ENCODE measurements around the gene RTN4RL1. TPM values are rescaled to one million over a fixed set of nuclear protein-coding genes. Genes with fewer than 3 reads are reported as not detected.

Gene RTN4RL1
- total RNA-seq, 1 donor from 2014 or later = not detected

DNA sequence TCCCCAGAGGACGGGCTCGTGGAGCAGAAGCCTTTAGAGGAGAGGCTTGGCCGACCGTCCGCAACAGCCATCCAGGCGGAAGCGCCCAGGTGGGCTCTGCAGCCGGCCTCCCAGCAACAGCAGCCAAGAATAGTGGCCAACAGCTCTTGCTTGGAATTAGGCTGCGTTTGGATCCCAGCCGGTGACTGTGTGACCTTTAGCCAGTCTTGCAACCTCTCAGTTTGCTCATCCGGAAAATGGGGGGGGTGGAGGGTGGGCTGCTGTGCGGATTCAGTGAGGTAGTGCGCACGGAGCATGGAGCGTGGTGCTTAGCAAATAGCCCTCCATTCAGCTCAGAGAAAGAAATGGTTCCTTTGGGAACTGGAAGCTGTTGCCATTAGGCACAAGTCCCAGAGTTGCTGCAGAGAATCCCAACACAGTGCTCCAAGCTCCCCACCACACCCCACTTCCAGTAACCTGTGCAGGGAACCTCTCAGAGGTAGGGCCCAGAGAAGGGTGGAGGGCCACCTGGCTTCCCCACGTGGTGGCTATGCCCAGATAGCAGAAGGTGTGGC lies 46.7 kb downstream of the RTN4RL1 start:
- no peak overlapping the region for H3K4me3 Mint-ChIP-seq (ENCODE audit: unreplicated experiment)
- no peak for DNase-seq (ENCODE audit: low spot score)
- H3K9me3 Mint-ChIP-seq (ENCODE audit: unreplicated experiment) = no peaks in the 10 kb centered on the region
- no peaks in the 10 kb centered on the region for H3K4me1 Mint-ChIP-seq (ENCODE audit: unreplicated experiment)
- H3K36me3 Mint-ChIP-seq (ENCODE audit: low read depth, unreplicated experiment) = no peaks in the 10 kb centered on the region
- no peak overlapping the region for H3K27ac Mint-ChIP-seq (ENCODE audit: unreplicated experiment)
- TF ChIP-seq, protein P1, sequence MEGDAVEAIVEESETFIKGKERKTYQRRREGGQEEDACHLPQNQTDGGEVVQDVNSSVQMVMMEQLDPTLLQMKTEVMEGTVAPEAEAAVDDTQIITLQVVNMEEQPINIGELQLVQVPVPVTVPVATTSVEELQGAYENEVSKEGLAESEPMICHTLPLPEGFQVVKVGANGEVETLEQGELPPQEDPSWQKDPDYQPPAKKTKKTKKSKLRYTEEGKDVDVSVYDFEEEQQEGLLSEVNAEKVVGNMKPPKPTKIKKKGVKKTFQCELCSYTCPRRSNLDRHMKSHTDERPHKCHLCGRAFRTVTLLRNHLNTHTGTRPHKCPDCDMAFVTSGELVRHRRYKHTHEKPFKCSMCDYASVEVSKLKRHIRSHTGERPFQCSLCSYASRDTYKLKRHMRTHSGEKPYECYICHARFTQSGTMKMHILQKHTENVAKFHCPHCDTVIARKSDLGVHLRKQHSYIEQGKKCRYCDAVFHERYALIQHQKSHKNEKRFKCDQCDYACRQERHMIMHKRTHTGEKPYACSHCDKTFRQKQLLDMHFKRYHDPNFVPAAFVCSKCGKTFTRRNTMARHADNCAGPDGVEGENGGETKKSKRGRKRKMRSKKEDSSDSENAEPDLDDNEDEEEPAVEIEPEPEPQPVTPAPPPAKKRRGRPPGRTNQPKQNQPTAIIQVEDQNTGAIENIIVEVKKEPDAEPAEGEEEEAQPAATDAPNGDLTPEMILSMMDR (IDR thresholded peaks at IDR 0.05; ENCODE audit: unreplicated experiment) = no peak
- peaks cover 5% of the 10 kb centered on the region for H3K27me3 Mint-ChIP-seq (ENCODE audit: unreplicated experiment)

DNA sequence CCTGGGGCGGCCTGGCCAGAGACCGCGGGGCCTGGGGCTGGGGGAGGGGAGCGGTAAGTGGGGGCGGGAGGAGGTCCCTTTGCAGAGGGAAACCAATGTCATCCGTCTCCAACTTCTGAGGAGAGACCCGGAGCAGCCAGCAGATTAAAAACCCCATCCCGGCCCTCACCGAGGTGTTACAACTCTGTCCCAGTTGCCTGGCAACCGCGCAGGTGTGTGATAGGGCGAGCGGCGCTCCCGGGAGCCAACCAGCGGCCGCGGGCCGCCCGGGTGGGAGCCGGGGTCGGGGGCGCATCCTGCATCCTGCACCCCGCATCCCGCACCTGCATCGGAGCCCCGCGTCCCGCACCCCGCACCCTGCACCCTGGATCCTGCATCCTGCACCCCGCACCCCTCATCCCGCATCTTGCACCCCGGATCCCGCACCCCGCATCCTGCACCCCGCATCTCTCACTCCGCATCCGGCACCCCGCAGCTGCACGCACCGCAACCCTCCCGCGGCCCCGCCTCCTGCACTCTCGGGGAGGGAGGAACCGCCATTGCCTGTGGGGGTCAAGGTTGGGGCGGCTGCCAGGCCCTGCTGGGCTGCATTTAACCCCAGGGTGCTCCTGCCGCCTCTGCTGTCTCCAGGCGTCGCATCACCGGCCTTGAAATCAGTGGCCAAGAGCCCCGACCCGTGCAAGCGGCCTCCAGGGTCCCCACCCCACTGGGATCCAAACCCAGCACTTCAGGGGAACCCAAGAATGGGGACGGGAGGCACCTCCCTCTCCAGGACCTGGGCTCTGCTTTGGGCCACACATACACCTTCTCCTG lies 47.3 kb downstream of the RTN4RL1 start:
- no peaks in the 10 kb centered on the region for H3K4me1 Mint-ChIP-seq (ENCODE audit: unreplicated experiment)
- DNase-seq (ENCODE audit: low spot score) = no peak
- H3K4me3 Mint-ChIP-seq (ENCODE audit: unreplicated experiment) = no peak overlapping the region
- no peaks in the 10 kb centered on the region for H3K9me3 Mint-ChIP-seq (ENCODE audit: unreplicated experiment)
- TF ChIP-seq, protein P1 (IDR thresholded peaks at IDR 0.05; ENCODE audit: unreplicated experiment) = no peak
- H3K27me3 Mint-ChIP-seq (ENCODE audit: unreplicated experiment) = peaks cover 5% of the 10 kb centered on the region
- H3K27ac Mint-ChIP-seq (ENCODE audit: unreplicated experiment) = no peak overlapping the region
- H3K36me3 Mint-ChIP-seq (ENCODE audit: low read depth, unreplicated experiment) = no peaks in the 10 kb centered on the region

- TF ChIP-seq, protein P1 (IDR thresholded peaks at IDR 0.05; ENCODE audit: unreplicated experiment) = no peak
- DNase-seq (ENCODE audit: low spot score) = no peak
- Mint-ChIP-seq H3K27ac (ENCODE audit: unreplicated experiment) (peak overlapping the region; percentile 52), H3K27me3 (ENCODE audit: unreplicated experiment) (peaks cover 10% of the 10 kb centered on the region), H3K9me3 (ENCODE audit: unreplicated experiment) (no peaks in the 10 kb centered on the region), H3K4me3 (ENCODE audit: unreplicated experiment) (no peak overlapping the region), H3K36me3 (ENCODE audit: low read depth, unreplicated experiment) (no peaks in the 10 kb centered on the region), H3K4me1 (ENCODE audit: unreplicated experiment) (no peaks in the 10 kb centered on the region)
Measured at GRCh38 chr17:1976683-1977064, 48.5 kb downstream of the RTN4RL1 start.

DNA sequence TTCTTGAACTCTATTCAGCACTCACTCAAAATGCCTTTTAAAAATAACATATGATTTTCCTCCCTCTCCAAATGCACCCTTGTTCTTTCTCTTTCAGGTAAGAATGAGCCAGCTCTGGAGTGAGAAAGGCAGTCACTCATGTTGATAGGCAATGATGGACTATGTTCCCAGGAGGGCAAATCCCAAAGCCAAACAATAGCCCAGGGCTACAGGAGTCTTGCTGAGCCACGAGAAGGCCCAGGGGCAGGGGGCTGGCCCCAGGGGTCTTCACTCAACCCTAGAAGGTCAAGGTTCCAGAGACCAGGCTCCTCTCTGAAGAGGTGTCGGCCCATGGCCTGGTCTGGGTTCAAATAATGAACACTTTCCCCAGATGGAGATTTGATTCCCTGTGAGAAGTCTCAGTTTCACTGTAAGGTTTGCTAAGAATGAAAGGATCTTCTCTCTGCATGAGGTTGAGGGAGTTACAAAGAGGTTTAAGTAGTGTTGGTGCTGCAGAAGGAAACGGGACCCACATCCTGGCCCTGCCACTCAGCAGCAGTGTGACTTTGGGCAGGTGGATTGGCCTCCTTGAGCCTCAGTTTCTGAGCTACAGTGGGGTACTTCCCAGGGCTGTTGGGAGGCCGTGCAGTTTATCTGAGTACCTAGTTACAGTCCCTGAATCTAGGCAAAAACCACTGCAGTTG lies 49.0 kb downstream of the RTN4RL1 start:
- TF ChIP-seq, protein P1 (IDR thresholded peaks at IDR 0.05; ENCODE audit: unreplicated experiment) = no peak
- Mint-ChIP-seq H3K4me3 (ENCODE audit: unreplicated experiment) (no peak overlapping the region), H3K36me3 (ENCODE audit: low read depth, unreplicated experiment) (peaks cover 2% of the 10 kb centered on the region), H3K4me1 (ENCODE audit: unreplicated experiment) (no peaks in the 10 kb centered on the region), H3K27me3 (ENCODE audit: unreplicated experiment) (peaks cover 11% of the 10 kb centered on the region), H3K27ac (ENCODE audit: unreplicated experiment) (no peak overlapping the region), H3K9me3 (ENCODE audit: unreplicated experiment) (no peaks in the 10 kb centered on the region)
- DNase-seq (ENCODE audit: low spot score) = no peak

- H3K4me3 Mint-ChIP-seq (ENCODE audit: unreplicated experiment) = no peak overlapping the region
- H3K27me3 Mint-ChIP-seq (ENCODE audit: unreplicated experiment) = peaks cover 12% of the 10 kb centered on the region
- H3K4me1 Mint-ChIP-seq (ENCODE audit: unreplicated experiment) = no peaks in the 10 kb centered on the region
- H3K9me3 Mint-ChIP-seq (ENCODE audit: unreplicated experiment) = no peaks in the 10 kb centered on the region
- TF ChIP-seq, protein P1 (IDR thresholded peaks at IDR 0.05; ENCODE audit: unreplicated experiment) = no peak
- H3K27ac Mint-ChIP-seq (ENCODE audit: unreplicated experiment) = no peak overlapping the region
- DNase-seq (ENCODE audit: low spot score) = no peak
- peaks cover 7% of the 10 kb centered on the region for H3K36me3 Mint-ChIP-seq (ENCODE audit: low read depth, unreplicated experiment)
Measured at GRCh38 chr17:1975573-1975972, 49.6 kb downstream of the RTN4RL1 start.

All from endothelial cell (in vitro differentiated cells).